NCI-H774 (cell line): ENCODE measurements around the gene ADAMTS5.

ENCODE experiments used
- DNase-seq: peaks from one replicate; lab custom pipeline; 2025; lab: John Stamatoyannopoulos, UW

ADAMTS5 gene

GRCh38 chr21:26887251-26887650 lies 79.6 kb downstream of the ADAMTS5 start:
- no peak for DNase-seq

- DNase-seq = no peak
These were observed 82.5 kb downstream of the ADAMTS5 start for GRCh38 chr21:26884436-26884835.

GRCh38 chr21:26883768-26884167 lies 83.1 kb downstream of the ADAMTS5 start:
- no peak for DNase-seq

- no peak for DNase-seq
These were observed 85.2 kb downstream of the ADAMTS5 start for GRCh38 chr21:26881504-26882228.

- no peak for DNase-seq
These were observed 89.9 kb downstream of the ADAMTS5 start for GRCh38 chr21:26877018-26877417.

GRCh38 chr21:26874347-26874746 lies 92.5 kb downstream of the ADAMTS5 start:
- no peak for DNase-seq
